IMR-90 (cell line): Measurements from ENCODE around the gene SLCO3A1.

Source experiments
- CTCF ChIP-seq: conservative IDR thresholded peaks from 2 replicates; pipeline ENCODE4 v1.5.1; 2012; ENCODE audit warnings: mild to moderate bottlenecking, low read depth, low read length, improper control_type of control experiment
- MAFK ChIP-seq: IDR thresholded peaks from 2 replicates; pipeline ENCODE4 v1.6.1; 2012; ENCODE audit warnings: low read depth, low read length, improper control_type of control experiment
- MAZ ChIP-seq: IDR thresholded peaks from 2 replicates; pipeline ENCODE4 v1.6.1; 2012; ENCODE audit warnings: low read depth, mild to moderate bottlenecking, low read length, improper control_type of control experiment, moderate library complexity, borderline replicate concordance
- MXI1 ChIP-seq: IDR thresholded peaks from 2 replicates; pipeline ENCODE4 v1.6.1; 2012; ENCODE audit warnings: low read depth, mild to moderate bottlenecking, low read length, moderate library complexity, borderline replicate concordance
- POLR2A ChIP-seq: IDR thresholded peaks from 2 replicates; pipeline ENCODE4 v1.6.1; 2012; ENCODE audit warnings: mild to moderate bottlenecking, low read depth, low read length
- RFX5 ChIP-seq: IDR thresholded peaks from 2 replicates; pipeline ENCODE4 v1.8.0; 2012; ENCODE audit warnings: low read depth, mild to moderate bottlenecking, low read length, moderate library complexity
- SMC3 ChIP-seq: fragments of 150-350 bp; IDR thresholded peaks from 2 replicates; pipeline ENCODE4 v1.6.1; 2016; ENCODE audit warnings: low read depth, mild to moderate bottlenecking, antibody characterized with exemption, low read length, moderate library complexity

GRCh38 chr15:92033723-92034122, 180.2 kb downstream of the SLCO3A1 start:
- no peak for TF ChIP-seq CTCF
- no peak for TF ChIP-seq MAFK
- no peak for TF ChIP-seq MXI1
- no peak for TF ChIP-seq SMC3
- no peak for TF ChIP-seq POLR2A
- TF ChIP-seq RFX5, result no peak
- no peak for TF ChIP-seq MAZ
